D721Med (cell line): Measurements from ENCODE around the gene SSBP1.

ENCODE experiments used
- DNase-seq: peaks from one replicate; pipeline ENCODE4 v3.0.0; 2011; ENCODE audit warnings: low spot score; ENCODE audit not compliant: insufficient read length
- FAIRE-seq: peaks from 2 replicates; lab custom pipeline; 2011; peaks lifted over from hg19 to GRCh38; lab: Jason Lieb, UNC
- TF ChIP-seq, protein P1 (sequence below): IDR thresholded peaks from 2 replicates; pipeline ENCODE4 v1.5.1; 2012; ENCODE audit warnings: mild to moderate bottlenecking, control low read depth; ENCODE audit not compliant: insufficient read depth; ENCODE audit errors: missing control alignments

The SSBP1 gene

GRCh38 chr7:141717450-141717849 is 20.7 kb upstream of the SSBP1 start:
- no peak for FAIRE-seq
- DNase-seq, result no peak
- TF ChIP-seq, protein P1, sequence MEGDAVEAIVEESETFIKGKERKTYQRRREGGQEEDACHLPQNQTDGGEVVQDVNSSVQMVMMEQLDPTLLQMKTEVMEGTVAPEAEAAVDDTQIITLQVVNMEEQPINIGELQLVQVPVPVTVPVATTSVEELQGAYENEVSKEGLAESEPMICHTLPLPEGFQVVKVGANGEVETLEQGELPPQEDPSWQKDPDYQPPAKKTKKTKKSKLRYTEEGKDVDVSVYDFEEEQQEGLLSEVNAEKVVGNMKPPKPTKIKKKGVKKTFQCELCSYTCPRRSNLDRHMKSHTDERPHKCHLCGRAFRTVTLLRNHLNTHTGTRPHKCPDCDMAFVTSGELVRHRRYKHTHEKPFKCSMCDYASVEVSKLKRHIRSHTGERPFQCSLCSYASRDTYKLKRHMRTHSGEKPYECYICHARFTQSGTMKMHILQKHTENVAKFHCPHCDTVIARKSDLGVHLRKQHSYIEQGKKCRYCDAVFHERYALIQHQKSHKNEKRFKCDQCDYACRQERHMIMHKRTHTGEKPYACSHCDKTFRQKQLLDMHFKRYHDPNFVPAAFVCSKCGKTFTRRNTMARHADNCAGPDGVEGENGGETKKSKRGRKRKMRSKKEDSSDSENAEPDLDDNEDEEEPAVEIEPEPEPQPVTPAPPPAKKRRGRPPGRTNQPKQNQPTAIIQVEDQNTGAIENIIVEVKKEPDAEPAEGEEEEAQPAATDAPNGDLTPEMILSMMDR, result no peak

- TF ChIP-seq, protein P1, result no peak
- DNase-seq, result no peak
- FAIRE-seq, result no peak
Observed at GRCh38 chr7:141722529-141722928, 15.6 kb upstream of the SSBP1 start.

- no peak for FAIRE-seq
- TF ChIP-seq, protein P1, result no peak
- DNase-seq, result no peak
Observed at GRCh38 chr7:141729020-141729419, 9.1 kb upstream of the SSBP1 start.

- DNase-seq (no peak), FAIRE-seq (no peak)
- TF ChIP-seq, protein P1, result no peak
Observed at GRCh38 chr7:141731476-141732149, 6.5 kb upstream of the SSBP1 start.

GRCh38 chr7:141737118-141737835 is 881 bp upstream of the SSBP1 start:
- FAIRE-seq (no peak), DNase-seq (no peak)
- TF ChIP-seq, protein P1, result no peak

GRCh38 chr7:141738592-141739013 is 445 bp downstream of the SSBP1 start:
- DNase-seq (no peak), FAIRE-seq (no peak)
- TF ChIP-seq, protein P1, result peak; percentile 32

DNA sequence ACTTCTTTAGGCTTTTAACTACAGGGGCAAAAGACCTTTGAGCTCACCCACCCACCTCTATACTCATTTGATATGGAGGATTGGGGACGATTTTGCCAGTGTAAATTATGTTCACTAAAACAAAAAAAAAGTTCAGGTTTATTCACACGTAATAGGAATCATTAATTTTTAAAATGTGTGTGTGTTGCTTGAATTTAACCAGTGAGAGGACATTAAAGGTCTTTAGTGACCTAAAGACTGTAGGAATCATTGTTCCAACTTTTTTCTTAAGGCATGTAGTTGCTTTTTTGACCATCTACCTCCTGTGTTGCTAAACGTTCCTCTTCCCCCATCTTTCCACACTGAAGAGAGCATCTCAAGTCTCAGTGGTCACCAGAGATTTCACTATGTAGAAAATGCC is 1.1 kb downstream of the SSBP1 start:
- no peak for DNase-seq
- FAIRE-seq, result no peak
- TF ChIP-seq, protein P1, result no peak
